Choroid plexus epithelial cell (primary cell): ENCODE data around the gene IGFL4.
A peak's percentile ranks its signal among the peaks of the same experiment; 100 is the strongest.

ENCODE experiments used
- DNase-seq: peaks from one replicate; pipeline ENCODE4 v3.0.0-alpha.2; 2010; ENCODE audit warnings: low read depth
- H3K4me3 ChIP-seq: 2 replicates; pipeline ENCODE4 v1.5.1; 2011; ENCODE audit warnings: low read depth, mild to moderate bottlenecking, control low read depth, low read length, moderate library complexity
- TF ChIP-seq, protein P1 (sequence below): conservative IDR thresholded peaks from 2 replicates; pipeline ENCODE4 v1.5.1; 2011; ENCODE audit warnings: low read depth, mild to moderate bottlenecking, control low read depth, inconsistent platforms, low read length, moderate library complexity

Gene IGFL4

DNA sequence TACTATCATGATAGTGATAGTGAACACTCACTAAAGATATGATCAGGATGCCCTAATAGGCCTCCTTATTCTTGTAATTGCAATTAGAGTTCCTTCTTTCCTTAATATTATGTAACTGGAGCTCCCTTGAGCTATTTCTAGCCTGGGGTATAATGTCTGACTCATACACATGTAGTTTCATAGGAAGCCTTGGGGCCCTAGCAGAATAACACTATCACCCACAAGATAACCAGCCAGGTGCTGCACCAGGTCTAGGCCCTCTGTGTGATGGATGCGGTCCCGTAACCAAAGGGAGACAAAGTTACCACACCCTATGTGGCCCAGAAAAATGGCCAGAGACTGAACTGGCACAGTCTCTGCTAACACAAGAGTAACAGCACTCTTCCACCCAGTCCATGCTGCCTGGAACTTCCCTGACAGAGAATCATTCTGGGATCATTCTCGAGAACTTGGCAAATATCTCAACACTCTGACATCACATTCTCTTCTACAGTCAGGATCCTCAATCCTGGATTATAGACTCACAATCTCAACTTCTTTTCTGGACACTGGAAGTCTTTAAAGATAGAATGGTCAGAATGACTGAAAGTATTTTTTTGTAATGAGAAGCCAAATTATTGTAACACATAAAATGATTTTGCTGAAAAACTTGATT, 32.6 kb upstream of the IGFL4 start:
- peak; percentile 47 for DNase-seq
- TF ChIP-seq, protein P1, sequence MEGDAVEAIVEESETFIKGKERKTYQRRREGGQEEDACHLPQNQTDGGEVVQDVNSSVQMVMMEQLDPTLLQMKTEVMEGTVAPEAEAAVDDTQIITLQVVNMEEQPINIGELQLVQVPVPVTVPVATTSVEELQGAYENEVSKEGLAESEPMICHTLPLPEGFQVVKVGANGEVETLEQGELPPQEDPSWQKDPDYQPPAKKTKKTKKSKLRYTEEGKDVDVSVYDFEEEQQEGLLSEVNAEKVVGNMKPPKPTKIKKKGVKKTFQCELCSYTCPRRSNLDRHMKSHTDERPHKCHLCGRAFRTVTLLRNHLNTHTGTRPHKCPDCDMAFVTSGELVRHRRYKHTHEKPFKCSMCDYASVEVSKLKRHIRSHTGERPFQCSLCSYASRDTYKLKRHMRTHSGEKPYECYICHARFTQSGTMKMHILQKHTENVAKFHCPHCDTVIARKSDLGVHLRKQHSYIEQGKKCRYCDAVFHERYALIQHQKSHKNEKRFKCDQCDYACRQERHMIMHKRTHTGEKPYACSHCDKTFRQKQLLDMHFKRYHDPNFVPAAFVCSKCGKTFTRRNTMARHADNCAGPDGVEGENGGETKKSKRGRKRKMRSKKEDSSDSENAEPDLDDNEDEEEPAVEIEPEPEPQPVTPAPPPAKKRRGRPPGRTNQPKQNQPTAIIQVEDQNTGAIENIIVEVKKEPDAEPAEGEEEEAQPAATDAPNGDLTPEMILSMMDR = no peak
- H3K4me3 ChIP-seq = no peak overlapping the region

DNA sequence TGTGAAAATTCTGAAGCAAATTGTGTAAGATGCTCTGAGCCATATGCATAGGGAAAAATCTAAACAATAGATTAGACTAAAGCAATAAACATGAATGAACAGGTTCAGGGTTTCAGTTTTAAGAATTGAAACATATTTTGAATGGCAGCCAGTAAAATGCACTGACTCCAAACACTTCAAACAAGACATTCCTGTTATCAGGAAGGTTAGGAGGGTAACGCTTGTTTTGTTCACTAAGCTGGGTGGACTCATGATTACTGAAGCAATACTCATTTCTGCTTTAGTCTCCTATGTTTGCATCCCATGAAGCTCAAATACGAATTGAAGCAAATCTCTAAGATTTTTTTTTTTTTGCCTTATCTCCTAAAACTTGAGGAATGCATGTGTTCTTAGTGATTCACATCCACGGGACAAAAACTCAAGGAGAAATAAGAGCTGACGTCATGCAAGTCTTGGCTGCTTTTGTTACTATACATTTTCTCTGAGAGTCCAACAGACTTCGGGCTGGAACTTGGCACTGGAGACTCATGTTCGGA, 29.1 kb upstream of the IGFL4 start:
- peak; percentile 96 for DNase-seq
- H3K4me3 ChIP-seq = no peak overlapping the region
- TF ChIP-seq, protein P1 = no peak

DNA sequence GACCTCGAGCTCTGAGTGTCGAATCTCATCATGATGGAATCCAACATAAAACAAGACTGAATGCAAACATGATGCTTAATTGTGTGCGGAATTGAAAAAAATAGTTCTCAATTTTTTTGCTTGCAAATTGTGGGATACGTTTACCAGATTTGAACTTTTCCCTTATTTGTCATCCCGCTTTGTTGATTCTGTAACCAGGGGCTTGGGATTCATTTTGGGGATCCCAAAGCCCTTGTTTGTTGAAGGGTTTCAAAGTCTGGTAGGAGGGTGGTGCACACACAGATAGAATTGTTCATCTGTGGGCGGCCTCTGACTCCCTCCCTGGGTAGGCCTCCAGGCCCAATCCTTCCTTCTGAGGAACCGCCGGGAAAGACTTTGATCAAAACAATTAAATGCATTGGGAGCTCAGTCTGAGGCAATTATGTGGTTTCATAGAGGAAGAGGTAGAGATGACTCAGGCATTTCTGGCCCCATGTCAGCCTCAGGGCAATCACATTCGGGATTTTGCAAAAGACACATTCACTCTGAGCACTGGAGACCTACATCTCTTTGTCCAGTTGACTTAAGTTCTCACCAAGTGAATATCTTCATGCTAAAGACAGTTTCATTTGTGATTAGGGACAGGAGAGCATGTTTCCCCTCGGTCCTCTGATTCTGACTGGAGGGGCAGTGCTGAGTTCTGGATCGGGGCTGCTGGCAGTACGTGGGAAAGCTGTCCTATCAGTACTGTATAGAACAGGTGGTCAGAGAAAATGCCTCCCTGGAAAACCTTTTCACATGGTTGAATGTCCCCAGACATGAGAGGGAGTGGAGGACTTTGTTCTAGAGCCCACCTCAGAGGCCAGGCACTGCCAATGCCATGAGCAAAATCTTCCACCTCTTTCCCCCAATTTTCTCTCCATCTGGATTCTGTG, 27.8 kb upstream of the IGFL4 start:
- H3K4me3 ChIP-seq = no peak overlapping the region
- TF ChIP-seq, protein P1 = no peak
- DNase-seq = peak; percentile 86

DNA sequence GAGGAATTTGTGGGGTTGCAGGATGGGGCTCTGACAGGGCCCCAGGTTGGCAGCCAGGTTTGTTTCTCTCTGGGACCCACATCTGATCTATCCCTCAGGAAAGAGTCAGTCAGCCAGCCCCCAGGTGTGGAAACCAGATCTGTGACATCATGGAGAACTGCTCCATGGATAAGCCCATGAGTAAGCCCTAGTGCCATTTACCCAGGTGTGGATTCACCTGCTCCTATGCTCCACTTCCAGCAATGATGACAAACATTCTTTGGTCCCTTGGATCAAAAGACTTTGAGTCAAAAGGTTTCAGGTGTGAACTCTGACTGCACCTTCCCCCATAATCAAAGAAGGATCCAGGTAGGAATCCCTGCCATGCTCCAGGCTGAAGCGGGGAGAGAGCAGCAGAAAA, 26.9 kb upstream of the IGFL4 start:
- DNase-seq = no peak
- no peak overlapping the region for H3K4me3 ChIP-seq
- TF ChIP-seq, protein P1 = no peak

DNA sequence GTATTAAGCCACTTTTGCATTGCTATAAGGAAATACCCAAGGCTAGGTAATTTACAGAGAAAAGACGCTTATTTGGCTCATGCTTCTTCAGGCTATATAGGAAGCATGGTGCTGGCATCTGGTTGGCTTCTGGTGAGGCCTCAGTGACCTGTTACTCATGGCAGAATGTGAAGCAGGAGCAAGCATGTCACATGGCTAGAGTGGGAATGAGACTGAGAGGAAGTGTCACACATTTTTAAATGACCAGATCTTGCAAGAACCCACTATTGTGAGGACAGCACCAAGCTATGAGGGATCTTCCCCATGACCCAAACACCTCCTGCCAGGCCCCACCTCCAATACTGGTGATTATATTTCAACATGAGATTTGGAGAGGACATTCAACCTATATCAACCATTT, 25.7 kb upstream of the IGFL4 start:
- TF ChIP-seq, protein P1 = no peak
- DNase-seq = no peak

DNA sequence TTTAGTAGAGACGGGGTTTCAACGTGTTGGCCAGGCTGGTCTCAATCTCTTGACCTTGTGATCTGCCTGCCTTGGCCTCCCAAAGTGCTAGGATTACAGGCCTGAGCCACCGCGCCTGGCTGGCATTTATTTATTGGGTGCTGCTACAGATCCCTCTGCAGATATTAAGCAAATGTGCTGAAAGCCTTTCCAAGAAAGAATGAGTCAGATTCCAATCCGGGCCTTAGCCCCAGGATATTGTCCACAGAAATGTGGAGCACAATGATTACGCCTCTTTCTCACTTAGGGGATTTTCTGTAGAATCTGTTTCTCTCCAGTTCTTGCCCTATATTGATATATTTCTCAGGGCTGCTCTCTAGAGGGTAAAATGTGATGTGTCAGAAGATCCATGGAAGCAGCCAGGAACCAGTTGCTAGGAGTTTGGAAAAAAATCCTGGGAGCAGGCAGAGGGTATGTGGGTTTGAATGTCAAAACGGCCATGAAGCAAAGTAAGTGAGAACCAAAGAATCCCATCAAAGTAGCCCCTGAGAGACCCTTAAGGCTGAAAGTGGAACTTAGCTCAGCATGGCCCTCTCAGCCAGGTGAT, 24.8 kb upstream of the IGFL4 start:
- H3K4me3 ChIP-seq = no peak overlapping the region
- TF ChIP-seq, protein P1 = peak; percentile 1
- peak; percentile 21 for DNase-seq

More for the DNA sequence above, 25.7 kb upstream of the IGFL4 start:
- H3K4me3 ChIP-seq = no peak overlapping the region
